ENCODE results near the gene MBD2.
"Not testable (repeated sequence)": the region's sequence is repeated elsewhere in the genome, so short reads cannot be mapped to it uniquely, and the experiment has no call there.

The MBD2 gene

GRCh38 chr18:54224379-54225014 is at the start of gene MBD2:
Gene MBD2 (minus strand): TSS chr18:54224669. CDS start chr18:54224559, 110 bp downstream.
- peak; percentile 96 for DNase-seq

GRCh38 chr18:54269893-54270844 is 45.7 kb upstream of the MBD2 start:
- peak; percentile 74 for DNase-seq

- no peak for DNase-seq
Measured at GRCh38 chr18:54268751-54269150, 44.3 kb upstream of the MBD2 start.

GRCh38 chr18:54267701-54268100 is 43.2 kb upstream of the MBD2 start:
- no peak for DNase-seq

- DNase-seq, result no peak
Measured at GRCh38 chr18:54263904-54264336, 39.5 kb upstream of the MBD2 start.

- DNase-seq, result peak; percentile 68
Measured at GRCh38 chr18:54261894-54262293, 37.4 kb upstream of the MBD2 start.

- DNase-seq, result no peak
Measured at GRCh38 chr18:54260396-54261072, 36.1 kb upstream of the MBD2 start.

- DNase-seq, result not testable (repeated sequence)
Measured at GRCh38 chr18:54257818-54258217, 33.3 kb upstream of the MBD2 start.

- no peak for DNase-seq
Measured at GRCh38 chr18:54257015-54257414, 32.5 kb upstream of the MBD2 start.

- no peak for DNase-seq
Measured at GRCh38 chr18:54255141-54255540, 30.7 kb upstream of the MBD2 start.

- DNase-seq, result no peak
Measured at GRCh38 chr18:54254265-54254758, 29.8 kb upstream of the MBD2 start.

GRCh38 chr18:54251606-54252390 is 27.3 kb upstream of the MBD2 start:
- DNase-seq, result no peak

GRCh38 chr18:54250846-54251261 is 26.4 kb upstream of the MBD2 start:
- DNase-seq, result no peak

- DNase-seq, result no peak
Measured at GRCh38 chr18:54247511-54248175, 23.2 kb upstream of the MBD2 start.

- DNase-seq, result no peak
Measured at GRCh38 chr18:54242327-54242726, 17.9 kb upstream of the MBD2 start.

GRCh38 chr18:54241483-54241882 is 17.0 kb upstream of the MBD2 start:
- DNase-seq, result no peak

GRCh38 chr18:54240629-54241107 is 16.2 kb upstream of the MBD2 start:
- no peak for DNase-seq

- no peak for DNase-seq
Measured at GRCh38 chr18:54239601-54240000, 15.1 kb upstream of the MBD2 start.

GRCh38 chr18:54239091-54239490 is 14.6 kb upstream of the MBD2 start:
- DNase-seq, result no peak

- no peak for DNase-seq
Measured at GRCh38 chr18:54238173-54238936, 13.9 kb upstream of the MBD2 start.

- no peak for DNase-seq
Measured at GRCh38 chr18:54235871-54236270, 11.4 kb upstream of the MBD2 start.
